IPS DF 19.7 (cell line): ENCODE measurements around the gene ALLC.

Experiments
- DNase-seq: peaks from one replicate; pipeline ENCODE4 v3.0.0-alpha.2; 2013; ENCODE audit warnings: low read depth, low spot score

Gene ALLC

DNA sequence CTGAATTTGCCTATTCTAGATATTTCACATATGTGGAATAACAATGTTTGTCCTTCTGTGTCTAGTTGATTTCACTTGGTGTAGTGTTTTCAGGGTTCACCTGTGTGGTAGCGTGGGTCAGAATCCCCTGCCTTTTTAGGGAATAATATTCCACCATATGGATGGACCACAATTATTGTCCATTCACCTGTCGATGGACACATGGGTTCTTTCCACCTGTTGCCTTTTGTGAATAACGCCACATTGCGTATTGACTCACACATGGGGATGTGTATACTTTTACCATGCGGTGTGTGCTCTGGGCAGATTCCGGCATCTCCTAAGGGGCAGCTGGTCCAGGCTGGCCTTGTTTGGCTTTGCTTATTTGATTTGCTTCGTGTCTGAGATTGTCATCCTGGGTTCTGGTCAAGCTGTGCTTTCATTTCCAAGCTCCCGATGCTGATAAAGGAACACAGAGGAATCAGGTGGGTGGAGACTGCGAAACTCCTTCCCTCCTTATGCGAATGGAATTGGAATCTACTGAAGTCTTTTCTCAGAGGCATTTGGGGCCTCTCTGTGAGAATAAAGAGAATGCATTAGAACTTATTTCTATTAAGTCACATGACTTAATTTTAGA, 18.9 kb upstream of the ALLC start:
- DNase-seq, result no peak

DNA sequence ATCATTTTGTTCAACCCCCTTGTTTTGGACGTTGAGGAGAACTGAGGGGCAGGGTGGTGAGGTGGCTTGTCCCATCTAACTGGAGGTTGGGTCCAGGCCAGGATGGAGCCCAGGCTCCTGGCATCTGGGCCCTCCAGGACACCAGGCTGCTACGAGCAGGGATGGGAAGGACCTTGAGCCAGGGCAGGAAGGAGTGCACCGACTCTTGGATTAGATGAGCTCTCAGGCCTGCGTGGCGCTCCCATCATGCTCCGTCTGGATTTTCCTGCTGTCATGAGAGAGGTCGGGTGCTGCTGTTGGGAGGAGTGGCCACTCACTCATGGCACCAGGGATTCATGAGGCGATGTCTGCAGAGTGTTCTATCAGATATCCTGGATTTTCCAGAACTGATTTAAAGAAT, 18.3 kb upstream of the ALLC start:
- no peak for DNase-seq

DNA sequence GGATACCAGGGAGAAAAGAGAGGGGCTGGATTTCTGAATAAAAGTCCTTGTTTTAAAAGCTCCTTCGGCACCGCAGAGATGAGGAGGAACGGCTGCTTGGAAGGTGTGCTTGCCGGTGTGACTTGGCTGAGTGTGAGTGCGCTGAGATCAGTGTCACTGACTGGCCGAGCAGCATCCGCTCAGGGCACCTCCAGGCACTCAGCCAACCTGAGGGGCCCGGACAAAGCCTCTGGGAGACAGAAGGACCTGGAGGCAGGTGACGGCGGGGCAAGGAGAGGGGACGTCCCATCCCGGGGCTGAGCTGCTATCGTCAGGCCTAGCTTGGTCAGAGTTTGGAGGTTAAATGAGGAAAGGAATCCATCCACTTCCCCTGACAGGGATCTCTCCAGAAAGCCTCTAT, 16.8 kb upstream of the ALLC start:
- DNase-seq, result no peak

DNA sequence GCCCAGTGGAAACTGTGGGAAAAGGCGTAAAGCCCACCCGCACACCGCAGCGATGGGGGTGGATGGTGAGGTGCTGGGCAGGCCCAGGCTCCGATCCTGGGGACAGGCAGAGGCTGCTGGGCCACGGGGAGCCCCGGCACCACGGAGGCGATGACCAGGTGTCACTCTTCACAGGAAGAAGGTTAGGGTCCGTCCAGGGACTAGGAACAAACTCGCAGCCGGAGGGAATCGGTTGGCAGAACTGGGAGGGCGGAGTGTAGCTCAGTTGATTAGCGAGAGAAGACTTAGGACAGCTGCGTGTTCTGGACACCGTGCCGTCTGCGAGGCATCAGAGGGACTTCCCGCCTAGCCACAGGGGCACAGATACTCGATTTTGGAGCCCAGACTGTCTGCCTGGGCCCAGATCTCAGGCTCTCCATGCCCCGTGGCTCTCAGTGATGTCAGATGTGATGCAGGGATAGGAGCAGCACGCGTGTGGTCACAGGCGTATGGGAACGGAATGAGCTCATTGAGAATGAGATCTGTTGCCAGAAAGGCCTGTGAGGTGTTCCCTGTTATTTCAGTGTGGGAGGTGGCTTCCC, 16.1 kb upstream of the ALLC start:
- no peak for DNase-seq

DNA sequence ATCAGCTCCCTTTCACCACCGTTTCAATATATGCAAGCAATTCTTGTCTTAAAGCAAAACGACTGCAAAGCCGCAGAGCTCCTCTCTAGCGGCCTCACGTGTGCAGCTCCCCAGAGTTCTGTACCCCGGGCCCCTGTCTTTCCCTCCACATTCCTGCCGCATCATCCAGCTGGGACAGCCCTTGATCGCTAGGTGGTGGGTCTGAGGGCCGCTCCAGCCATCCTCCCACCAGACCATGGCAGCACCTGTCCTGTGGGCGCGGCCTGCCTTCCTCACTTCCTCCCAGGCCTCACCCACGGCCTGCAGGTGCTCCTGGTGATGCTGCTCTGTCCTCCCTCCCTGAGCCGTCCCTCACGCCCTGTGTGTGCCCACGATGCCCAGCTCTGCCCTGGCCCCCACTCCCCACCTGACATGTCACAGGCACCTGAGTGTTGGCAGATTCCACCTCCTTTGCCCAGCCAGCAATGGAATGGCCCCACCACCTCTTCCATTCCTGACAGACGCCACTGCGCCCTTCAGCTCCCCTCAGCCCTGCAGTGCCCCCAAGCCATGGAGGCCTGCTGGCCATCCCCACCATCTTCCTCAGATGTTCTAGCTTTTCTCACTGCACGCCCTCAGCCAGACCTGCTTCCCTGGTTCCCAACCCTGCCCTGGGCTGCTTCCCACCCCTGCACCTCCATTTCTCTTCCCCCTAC, 15.3 kb upstream of the ALLC start:
- DNase-seq, result no peak

DNA sequence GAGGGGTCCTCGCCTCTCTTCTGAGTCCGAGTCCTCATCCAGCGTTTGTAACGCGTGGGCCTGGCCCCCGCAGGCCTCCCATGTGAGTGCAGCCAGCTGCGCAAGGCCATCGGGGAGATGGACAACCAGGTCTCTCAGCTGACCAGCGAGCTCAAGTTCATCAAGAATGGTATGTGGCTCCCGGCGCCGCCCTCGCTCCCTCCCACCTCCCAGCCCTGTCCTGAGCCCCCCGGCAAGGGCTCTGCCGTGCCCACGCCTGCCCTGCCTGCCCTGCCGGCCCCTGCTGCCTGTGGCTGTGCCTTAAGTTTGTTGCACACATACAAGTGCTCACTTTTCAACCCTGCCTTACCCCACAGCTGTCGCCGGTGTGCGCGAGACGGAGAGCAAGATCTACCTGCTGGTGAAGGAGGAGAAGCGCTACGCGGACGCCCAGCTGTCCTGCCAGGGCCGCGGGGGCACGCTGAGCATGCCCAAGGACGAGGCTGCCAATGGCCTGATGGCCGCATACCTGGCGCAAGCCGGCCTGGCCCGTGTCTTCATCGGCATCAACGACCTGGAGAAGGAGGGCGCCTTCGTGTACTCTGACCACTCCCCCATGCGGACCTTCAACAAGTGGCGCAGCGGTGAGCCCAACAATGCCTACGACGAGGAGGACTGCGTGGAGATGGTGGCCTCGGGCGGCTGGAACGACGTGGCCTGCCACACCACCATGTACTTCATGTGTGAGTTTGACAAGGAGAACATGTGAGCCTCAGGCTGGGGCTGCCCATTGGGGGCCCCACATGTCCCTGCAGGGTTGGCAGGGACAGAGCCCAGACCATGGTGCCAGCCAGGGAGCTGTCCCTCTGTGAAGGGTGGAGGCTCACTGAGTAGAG, 14.4 kb upstream of the ALLC start:
- no peak for DNase-seq

DNA sequence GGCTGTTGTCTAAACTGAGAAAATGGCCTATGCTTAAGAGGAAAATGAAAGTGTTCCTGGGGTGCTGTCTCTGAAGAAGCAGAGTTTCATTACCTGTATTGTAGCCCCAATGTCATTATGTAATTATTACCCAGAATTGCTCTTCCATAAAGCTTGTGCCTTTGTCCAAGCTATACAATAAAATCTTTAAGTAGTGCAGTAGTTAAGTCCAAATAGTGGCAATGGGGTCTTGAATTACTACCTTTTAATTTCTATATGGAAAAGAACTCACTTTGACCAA, 13.8 kb upstream of the ALLC start:
- no peak for DNase-seq

DNA sequence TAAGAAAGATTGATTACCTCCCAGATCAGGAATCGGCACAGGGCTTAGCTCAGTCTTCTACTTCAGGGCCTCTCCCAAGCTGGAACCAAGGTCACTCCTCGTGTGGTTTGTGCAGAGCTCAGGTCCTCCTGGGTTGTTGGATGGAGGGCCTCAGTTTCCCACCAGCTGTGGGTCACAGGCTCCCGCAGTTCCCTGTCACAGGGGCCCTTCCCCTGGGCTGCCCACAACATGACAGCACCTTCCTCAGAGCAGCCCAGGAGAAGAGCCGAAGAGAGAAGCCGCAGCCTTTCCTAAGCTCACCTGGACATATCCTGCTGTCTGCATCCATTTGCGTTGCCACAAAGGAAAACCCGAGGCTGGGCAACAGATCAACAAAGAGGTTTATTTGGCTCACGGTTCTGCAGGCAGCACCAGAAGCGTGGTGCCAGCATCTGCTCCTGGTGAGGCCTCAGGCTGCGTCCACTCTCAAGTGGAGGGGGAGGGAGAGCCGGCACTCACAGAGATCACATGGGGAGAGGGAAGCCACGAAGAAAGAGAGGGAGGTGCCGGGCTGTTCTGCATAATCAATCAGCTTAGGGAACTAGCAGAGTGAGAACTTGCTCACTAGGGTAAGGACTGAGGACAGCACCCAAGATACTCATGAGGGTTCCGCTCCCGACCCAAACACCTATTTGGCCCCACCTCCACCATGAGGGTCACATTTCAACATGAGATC, 13.0 kb upstream of the ALLC start:
- no peak for DNase-seq

DNA sequence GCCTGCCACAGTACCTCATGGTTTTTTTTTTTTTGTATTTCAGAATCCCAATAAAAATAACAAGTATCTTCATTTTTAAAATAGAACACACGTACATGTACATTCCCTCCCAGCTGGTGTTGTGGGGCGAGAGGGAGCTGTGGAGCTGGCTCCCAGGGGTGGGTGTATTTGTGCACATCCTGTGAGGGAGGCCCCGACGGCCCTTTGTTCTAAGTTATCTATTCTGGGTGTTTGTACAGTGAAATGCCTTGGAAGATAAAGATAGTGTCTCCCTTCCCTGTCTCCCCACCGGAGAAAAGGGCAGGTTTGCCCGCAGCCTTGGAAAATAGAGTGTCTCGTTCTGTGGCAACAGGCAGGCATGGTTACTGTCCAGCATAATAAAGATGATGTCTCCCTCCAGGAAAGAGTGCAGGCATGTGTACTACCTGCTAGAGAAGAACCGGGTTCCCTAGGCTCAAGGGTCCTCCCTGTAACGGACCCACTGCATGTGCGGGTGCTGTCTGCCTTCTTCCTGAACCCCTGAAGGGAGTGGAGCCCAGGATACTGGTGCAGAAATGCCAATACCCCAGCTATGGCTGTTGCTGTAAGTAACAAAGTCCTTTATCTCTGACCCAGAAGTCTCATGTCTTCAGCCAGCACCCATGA, 12.1 kb upstream of the ALLC start:
- no peak for DNase-seq

DNA sequence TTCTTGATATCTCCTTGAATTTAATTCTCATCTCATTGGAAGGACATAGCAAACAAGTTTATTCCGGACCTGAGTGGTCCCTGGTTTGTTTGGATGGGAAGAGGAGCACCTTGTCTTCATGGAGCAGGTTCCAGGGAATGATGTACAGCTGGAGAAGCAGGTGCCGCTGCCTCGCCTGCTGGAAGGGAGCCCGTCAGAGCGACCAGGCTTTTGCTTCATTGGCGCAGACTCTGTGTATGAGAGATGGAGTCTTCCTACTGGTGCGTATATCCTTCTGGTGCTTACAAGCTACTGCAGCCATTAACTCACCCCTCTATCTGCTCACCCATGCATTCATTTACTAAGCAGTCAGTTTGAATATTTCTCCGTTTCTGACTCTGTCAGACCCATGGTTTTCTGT, 11.6 kb upstream of the ALLC start:
- DNase-seq, result no peak

DNA sequence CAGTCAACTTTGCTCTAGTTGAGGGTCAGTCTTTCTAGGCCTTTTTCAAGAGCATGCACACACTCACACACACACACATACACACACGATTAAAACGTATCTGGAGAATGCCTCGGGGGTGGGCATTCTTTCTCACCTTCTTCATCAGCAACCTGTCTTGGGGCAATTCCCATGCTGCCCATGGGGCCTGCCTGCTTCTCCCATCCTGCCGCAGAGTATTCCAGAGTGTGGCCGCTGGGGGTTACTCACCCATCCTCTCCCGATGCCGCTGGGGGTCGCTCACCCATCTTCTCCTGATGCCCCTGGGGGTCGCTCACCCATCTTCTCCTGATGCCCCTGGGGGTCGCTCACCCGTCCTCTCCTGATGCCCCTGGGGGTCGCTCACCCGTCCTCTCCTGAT, 10.8 kb upstream of the ALLC start:
- DNase-seq, result no peak

DNA sequence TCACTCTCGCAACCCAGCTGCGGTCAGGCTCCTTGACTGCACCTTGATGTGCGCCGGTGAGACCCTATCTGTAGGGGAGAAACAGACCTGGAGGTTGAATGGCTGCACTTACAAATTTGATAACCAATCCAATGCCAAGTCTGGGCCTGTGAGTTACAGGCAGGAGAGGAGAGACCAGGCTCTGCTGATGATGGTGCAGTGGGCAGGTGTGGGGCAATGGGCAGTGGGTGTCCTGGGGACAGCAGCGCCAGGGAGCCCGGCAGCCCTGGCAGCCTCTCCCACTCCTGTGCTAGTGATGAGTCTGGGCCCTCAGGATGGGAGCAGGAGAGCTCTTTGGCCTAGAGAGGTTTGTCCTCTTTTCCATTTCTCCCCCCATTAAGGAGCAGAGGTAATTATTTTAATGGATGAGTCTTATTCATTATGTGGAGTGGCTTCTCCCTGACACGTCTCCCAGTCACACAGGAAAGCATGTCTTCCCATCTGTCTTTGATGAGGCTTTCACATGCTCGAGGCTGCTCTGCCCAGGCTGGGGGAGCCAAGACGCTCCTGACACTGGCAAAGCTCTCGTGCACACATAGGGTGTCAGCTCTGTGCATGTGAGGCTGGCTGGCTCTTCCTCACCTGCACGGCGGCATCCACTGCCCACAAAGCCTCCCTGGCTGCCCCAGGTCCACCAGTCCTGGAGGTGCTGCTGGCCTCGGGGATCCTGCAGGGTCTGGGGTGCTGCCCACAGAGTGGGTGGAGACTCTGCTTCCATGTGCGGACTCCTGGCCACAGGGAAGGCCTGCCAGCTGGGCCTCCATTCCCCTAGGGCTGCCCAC, 10.0 kb upstream of the ALLC start:
- no peak for DNase-seq

DNA sequence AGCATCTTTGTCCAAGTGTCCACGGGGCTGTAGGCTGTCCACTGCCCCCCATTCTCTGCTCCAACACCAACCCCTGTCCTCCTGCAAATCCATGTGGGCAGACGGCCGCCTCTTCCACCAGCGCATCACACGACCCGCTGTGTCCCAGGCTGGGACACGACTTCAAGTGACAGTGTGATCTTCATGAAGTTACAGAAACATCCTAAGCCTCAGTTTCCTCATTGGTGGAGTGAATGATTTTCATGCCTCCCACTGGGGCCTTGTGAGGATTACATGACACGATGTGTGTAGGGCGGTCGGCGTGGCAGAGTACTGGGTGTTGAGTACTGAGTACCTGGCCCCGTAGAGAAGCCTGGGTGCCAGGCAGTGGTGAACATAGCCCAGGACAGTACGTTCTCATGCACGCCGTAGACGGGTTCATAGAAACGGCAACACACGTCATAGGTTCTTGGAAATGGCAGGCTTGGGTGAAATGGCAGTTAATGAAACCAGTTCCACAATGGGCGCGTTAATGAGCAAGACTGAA, 9.3 kb upstream of the ALLC start:
- no peak for DNase-seq

DNA sequence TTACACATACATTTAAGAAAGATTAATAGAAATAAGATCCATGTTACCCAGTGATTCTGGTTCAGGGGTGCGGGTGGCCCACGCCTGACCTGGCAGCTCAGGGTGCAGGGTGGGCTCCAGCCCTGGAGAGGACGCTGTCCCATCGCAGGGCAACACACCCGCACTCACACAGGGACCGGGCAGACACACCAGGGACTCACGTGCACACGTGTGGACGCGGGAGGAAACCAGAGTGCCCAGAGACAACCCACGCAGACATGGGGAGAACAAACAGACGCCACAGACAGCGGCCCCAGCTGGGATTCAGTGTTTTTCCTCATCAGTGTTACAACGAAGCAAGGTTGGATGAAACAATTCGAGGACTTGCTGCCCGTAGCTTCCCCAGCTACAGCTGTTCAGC, 8.4 kb upstream of the ALLC start:
- DNase-seq, result no peak

DNA sequence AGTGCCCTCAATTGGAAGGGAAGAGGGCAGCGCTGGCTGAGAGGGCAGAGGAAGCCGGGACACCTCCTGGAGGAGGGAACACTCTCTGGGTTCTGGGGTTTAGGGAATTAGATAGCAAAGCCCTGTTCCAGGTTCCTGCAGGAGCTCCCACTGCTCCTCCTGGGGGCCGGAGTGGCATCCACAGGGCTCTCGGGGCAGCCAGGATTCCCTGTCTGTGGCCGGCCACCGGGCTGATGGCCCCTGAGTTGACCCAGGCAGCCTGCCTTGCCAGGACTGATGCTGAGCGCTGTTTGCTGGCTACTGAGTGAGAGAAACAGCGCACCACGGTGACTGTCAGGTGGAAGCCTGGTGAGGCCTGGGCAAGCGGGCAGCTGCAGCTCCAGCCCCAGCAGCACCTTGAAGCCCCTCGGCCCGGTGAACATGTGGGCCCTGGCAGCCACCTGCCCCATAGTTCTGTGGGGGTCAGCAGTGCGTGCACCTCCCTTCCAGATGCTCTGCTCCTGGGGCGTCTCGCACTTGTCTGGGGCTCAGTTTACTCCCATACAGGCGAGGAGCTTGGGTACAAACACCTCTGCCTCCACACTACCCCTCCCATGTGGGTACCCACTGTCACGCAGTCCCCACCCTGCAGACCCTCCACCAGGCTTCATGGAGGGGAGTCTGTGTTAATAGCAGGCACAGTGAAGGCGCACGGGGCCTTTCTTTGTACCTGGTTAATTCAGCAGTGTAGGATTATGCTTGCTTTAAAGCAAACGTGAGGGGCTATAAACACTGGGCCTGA, 7.7 kb upstream of the ALLC start:
- DNase-seq, result no peak

DNA sequence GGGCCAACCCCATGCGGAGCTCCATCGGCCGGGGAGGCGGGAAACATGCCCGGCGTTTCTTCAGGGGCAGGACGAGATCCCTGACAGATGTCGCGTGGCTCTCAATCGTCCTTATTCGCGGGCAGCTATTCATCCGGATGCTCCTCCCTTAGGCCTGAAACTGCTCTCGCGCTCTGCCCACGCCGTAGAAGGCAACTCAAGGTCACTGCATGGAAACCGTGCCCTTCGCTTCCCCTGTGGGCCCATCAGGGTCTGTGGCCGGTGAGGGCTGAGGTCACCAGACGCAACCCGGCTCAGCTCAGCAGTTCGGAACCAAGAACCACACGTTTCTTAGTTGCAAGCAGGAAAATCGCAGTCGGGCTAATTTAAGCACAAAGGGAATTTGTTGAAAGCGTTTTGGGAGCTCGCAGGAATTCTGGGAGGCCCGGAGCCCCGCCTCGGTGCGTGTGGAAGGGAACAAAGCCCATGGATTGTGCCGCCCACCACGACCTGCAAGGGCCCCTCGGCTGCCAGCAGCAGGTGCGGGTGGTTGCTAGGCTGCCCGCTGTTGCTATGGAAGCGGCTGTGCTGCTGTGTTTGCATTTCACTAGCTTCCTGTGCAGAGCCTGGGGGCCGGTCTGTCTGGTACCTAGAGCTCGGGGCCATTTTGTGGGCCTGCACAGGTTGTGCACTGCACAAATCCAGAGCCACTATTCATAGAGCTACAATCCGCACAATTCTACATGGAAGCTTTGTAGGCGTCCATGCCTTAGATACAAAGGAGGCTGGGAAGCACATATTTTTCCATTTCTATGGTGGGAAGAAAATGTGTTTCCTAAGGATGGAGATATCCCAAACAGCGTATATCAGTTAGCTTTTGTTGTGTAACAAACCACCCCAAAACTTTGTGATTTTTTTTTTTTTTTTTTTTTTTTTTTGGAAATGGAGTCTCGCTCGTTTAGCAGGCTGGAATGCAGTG, 6.0 kb upstream of the ALLC start:
- DNase-seq, result peak; percentile 82

DNA sequence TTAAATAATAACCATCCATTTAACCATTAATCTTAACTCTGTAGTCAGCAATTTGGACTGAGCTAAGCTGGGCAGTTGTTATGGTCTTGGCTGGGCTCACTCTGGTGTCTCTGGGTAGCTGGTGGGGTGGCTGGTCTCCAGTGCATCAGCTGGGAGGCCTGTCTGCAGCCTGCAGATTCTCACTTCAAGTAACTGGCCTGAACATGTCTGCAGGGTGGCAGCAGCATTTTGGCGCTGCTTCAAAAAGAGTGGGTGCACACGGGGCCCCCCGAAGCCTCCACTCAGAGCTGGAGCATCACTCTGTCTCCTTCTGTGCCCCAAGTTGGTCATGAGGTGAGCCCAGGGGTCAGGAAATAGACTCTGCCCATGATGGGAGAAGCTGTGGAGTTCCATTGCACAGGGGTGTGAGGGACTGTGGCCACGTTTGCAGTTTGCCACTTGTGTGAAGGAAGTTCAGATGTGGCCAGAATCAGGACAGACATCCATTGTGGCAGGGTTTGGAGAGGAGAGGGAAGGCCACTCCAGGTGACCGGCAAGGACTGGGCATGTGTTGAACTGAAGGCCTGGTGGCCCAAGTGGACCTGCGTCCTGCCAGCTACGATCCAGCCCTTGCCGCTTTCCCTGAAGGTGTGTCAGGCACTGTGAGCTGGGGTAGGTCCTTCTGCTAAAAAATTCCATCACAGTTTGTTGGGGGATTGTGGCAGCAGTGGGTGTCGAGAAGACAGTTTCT, 4.9 kb upstream of the ALLC start:
- DNase-seq, result no peak

DNA sequence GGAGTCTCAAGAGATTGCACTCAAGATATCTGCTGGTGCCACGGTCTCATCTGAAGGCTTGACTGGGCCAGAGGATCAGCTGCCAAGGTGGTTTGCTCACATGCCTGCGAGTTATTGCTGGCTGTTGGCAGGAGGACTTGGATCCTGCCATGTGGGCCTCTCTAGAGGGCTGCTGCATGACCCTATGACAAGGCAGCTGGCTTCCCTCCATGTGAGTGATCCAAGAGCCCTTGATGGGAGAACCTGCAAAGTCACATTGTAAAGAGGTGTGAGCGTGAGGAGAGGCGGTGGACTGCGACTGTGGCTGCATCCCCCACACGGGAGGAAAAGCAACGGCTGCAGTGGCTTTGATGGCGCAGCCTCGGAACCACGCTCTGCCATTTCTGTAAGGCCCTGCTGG, 4.0 kb upstream of the ALLC start:
- DNase-seq, result no peak
